ENCODE results near the gene OR51A7.
"Not testable (repeated sequence)": the region's sequence is repeated elsewhere in the genome, so short reads cannot be mapped to it uniquely, and the experiment has no call there.

Gene OR51A7

GRCh38 chr11:4903484-4903883 lies at the start of gene OR51A7:
TSS of gene OR51A7 (plus strand) at chr11:4903783. CDS start at chr11:4907370, 3,587 bp downstream.
- DNase-seq (ENCODE audit: extremely low read depth in 1 of 2, low read depth in 1 of 2), result no peak

- DNase-seq (ENCODE audit: extremely low read depth in 1 of 2, low read depth in 1 of 2), result not testable (repeated sequence)
These were observed 49.3 kb upstream of the OR51A7 start for GRCh38 chr11:4854286-4854685.

GRCh38 chr11:4862447-4863236 lies 40.9 kb upstream of the OR51A7 start:
- no peak for DNase-seq (ENCODE audit: extremely low read depth in 1 of 2, low read depth in 1 of 2)

GRCh38 chr11:4863876-4864275 lies 39.7 kb upstream of the OR51A7 start:
- DNase-seq (ENCODE audit: extremely low read depth in 1 of 2, low read depth in 1 of 2), result no peak

GRCh38 chr11:4865855-4866254 lies 37.7 kb upstream of the OR51A7 start:
- no peak for DNase-seq (ENCODE audit: extremely low read depth in 1 of 2, low read depth in 1 of 2)

- DNase-seq (ENCODE audit: extremely low read depth in 1 of 2, low read depth in 1 of 2), result no peak
These were observed 22.4 kb upstream of the OR51A7 start for GRCh38 chr11:4881188-4881587.

GRCh38 chr11:4881860-4882500 lies 21.6 kb upstream of the OR51A7 start, which contains the start of gene OR51T1:
TSS of gene OR51T1 (plus strand) at chr11:4881900. CDS start at chr11:4881900, 0 bp downstream.
- DNase-seq (ENCODE audit: extremely low read depth in 1 of 2, low read depth in 1 of 2), result no peak

- DNase-seq (ENCODE audit: extremely low read depth in 1 of 2, low read depth in 1 of 2), result no peak
These were observed 21.0 kb upstream of the OR51A7 start for GRCh38 chr11:4882543-4882942.

- no peak for DNase-seq (ENCODE audit: extremely low read depth in 1 of 2, low read depth in 1 of 2)
These were observed 19.2 kb upstream of the OR51A7 start for GRCh38 chr11:4884361-4884760.

GRCh38 chr11:4886186-4886585 lies 17.4 kb upstream of the OR51A7 start:
- DNase-seq (ENCODE audit: extremely low read depth in 1 of 2, low read depth in 1 of 2), result no peak

- no peak for DNase-seq (ENCODE audit: extremely low read depth in 1 of 2, low read depth in 1 of 2)
These were observed 16.0 kb upstream of the OR51A7 start for GRCh38 chr11:4887591-4887990.

- DNase-seq (ENCODE audit: extremely low read depth in 1 of 2, low read depth in 1 of 2), result no peak
These were observed 13.3 kb upstream of the OR51A7 start for GRCh38 chr11:4890279-4890678.

- DNase-seq (ENCODE audit: extremely low read depth in 1 of 2, low read depth in 1 of 2), result no peak
These were observed 11.5 kb upstream of the OR51A7 start for GRCh38 chr11:4891996-4892640.

- no peak for DNase-seq (ENCODE audit: extremely low read depth in 1 of 2, low read depth in 1 of 2)
These were observed 13.0 kb downstream of the OR51A7 start for GRCh38 chr11:4916581-4916980.

GRCh38 chr11:4919250-4919649 lies 15.7 kb downstream of the OR51A7 start, which contains the start of gene OR51G2:
TSS of gene OR51G2 (minus strand) at chr11:4919350. CDS start at chr11:4915663, 3,687 bp downstream.
- no peak for DNase-seq (ENCODE audit: extremely low read depth in 1 of 2, low read depth in 1 of 2)

- DNase-seq (ENCODE audit: extremely low read depth in 1 of 2, low read depth in 1 of 2), result no peak
These were observed 18.2 kb downstream of the OR51A7 start for GRCh38 chr11:4921796-4922195.

- DNase-seq (ENCODE audit: extremely low read depth in 1 of 2, low read depth in 1 of 2), result no peak
These were observed 18.7 kb downstream of the OR51A7 start for GRCh38 chr11:4922304-4922703.

GRCh38 chr11:4924239-4924638 lies 20.7 kb downstream of the OR51A7 start, which contains the start of gene OR51G1:
TSS of gene OR51G1 (minus strand) at chr11:4924339. CDS start at chr11:4924339, 0 bp downstream.
- DNase-seq (ENCODE audit: extremely low read depth in 1 of 2, low read depth in 1 of 2), result no peak

- no peak for DNase-seq (ENCODE audit: extremely low read depth in 1 of 2, low read depth in 1 of 2)
These were observed 23.0 kb downstream of the OR51A7 start for GRCh38 chr11:4926608-4927007.

GRCh38 chr11:4932751-4933150 lies 29.2 kb downstream of the OR51A7 start:
- no peak for DNase-seq (ENCODE audit: extremely low read depth in 1 of 2, low read depth in 1 of 2)

GRCh38 chr11:4936745-4937144 lies 33.2 kb downstream of the OR51A7 start:
- DNase-seq (ENCODE audit: extremely low read depth in 1 of 2, low read depth in 1 of 2), result no peak

- DNase-seq (ENCODE audit: extremely low read depth in 1 of 2, low read depth in 1 of 2), result no peak
These were observed 43.9 kb downstream of the OR51A7 start, which contains the start of gene OR51A4 for GRCh38 chr11:4947505-4947904. TSS of gene OR51A4 (minus strand) at chr11:4947605. CDS start at chr11:4947100, 505 bp downstream.

All from stimulated activated CD8-positive, alpha-beta memory T cell treated with anti-CD3 and anti-CD28 coated beads, Interleukin-7, amount 100 ng/mL, for 48 hours (primary cell).